GM12892 (cell line): ENCODE results near the gene SLC35B2.
A peak's percentile ranks its signal among the peaks of the same experiment; 100 is the strongest.

Source experiments
- POLR2A ChIP-seq: IDR thresholded peaks from 2 replicates; pipeline ENCODE4 v1.6.1; 2011; ENCODE audit warnings: low read depth, low read length, control low read depth
- POLR2AphosphoS5 ChIP-seq: IDR thresholded peaks from 2 replicates; pipeline ENCODE4 v1.6.1; 2011; ENCODE audit warnings: low read depth, low read length, control low read depth
- TAF1 ChIP-seq: IDR thresholded peaks from 2 replicates; pipeline ENCODE4 v1.6.1; 2011; ENCODE audit warnings: low read depth, mild to moderate bottlenecking, control low read depth, low read length, borderline replicate concordance

- TF ChIP-seq POLR2AphosphoS5 (peak; percentile 100), POLR2A (peak; percentile 100), TAF1 (peak; percentile 100)
Observed at GRCh38 chr6:44246663-44247337, 10.5 kb downstream of the SLC35B2 start, which contains the start of gene HSP90AB1.
